ENCODE data around the gene PTGR2. TPM values are rescaled to one million over a fixed set of nuclear protein-coding genes. Genes with fewer than 3 reads are reported as not detected.
"Not testable (repeated sequence)": the region's sequence is repeated elsewhere in the genome, so short reads cannot be mapped to it uniquely, and the experiment has no call there.

PTGR2 gene
- total RNA-seq, 2 experiments from 2014 or later = 1.6 to 3.5 TPM

DNA sequence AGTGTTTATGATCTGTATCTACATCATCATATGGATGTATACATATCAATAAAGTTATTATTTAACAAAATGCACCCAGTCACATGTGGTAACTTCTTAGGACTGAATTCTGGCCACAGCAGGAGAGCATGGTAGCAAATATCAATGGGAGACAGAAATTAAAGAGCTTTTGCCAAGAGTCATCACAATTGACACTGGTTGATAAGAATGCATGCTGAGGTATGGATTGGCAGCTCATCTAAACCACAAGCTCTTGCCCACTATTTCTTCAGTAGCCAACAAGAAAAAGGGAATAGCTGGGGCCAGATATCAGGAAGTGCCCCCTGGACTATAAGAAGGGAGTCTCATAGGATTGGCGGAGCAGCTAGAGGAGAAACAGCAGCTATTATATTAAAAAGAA lies 9.4 kb upstream of the PTGR2 start:
- Mint-ChIP-seq H3K9me3 (ENCODE audit: low read depth) (no peaks in the 10 kb centered on the region), H3K4me3 (no peak overlapping the region), H3K27ac (no peak overlapping the region), H3K36me3 (no peaks in the 10 kb centered on the region), H3K4me1 (no peaks in the 10 kb centered on the region), H3K27me3 (peaks cover 3% of the 10 kb centered on the region)
- ATAC-seq (no peak), DNase-seq (no peak)
- CTCF ChIA-PET = interaction anchor here (0.8 kb wide), 1 partner anchor 17 kb away, joined by 3 read pairs; no protein-coding TSS in a partner anchor

DNA sequence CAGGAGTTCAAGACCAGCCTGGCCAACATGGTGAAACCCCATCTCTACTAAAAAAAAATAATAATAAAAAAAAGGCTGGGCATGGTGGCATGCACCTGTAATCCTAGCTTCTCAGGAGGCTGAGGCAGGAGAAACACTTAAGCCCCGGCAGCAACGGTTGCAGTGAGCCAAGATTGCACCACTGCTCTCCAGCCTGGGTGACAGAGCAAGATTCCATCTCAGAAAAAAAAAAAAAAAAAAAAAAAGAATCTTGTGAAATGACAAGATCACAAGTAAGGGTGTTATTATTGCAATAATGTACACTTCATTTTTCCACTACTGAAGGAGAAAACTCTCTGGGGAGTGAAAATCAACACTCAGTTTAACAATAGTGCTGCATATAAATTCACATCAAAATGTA lies 8.8 kb upstream of the PTGR2 start:
- DNase-seq = no peak
- H3K4me1 Mint-ChIP-seq = no peaks in the 10 kb centered on the region
- H3K9me3 Mint-ChIP-seq (ENCODE audit: low read depth) = no peaks in the 10 kb centered on the region
- peaks cover 6% of the 10 kb centered on the region for H3K27me3 Mint-ChIP-seq
- H3K36me3 Mint-ChIP-seq = no peaks in the 10 kb centered on the region
- H3K4me3 Mint-ChIP-seq = no peak overlapping the region
- no peak for ATAC-seq
- no peak overlapping the region for H3K27ac Mint-ChIP-seq
- CTCF ChIA-PET = interaction anchor here (0.8 to 1.3 kb wide), 3 partner anchors 15 to 110 kb away, joined by 3 read pairs; no protein-coding TSS in a partner anchor

DNA sequence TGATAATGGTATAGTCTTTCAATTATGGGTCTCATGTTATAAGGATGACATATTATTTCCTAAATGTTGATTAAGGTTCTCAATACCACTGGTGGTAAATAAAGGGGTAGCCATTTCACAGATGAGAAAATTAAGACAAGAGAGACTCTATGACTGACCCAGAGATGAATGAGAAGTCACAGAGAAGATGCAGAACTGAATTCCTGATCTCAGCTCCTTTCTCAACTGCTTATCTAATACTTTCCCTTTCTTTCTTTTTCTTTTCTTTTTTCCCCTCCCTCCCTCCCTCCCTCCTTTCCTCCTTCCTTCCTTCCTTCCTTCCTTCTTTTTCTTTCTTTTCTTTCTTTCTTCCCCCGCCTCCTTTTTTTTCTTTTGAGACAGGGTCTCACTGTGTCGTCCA lies 8.3 kb upstream of the PTGR2 start:
- DNase-seq (no peak), ATAC-seq (no peak)
- Mint-ChIP-seq H3K9me3 (ENCODE audit: low read depth) (no peaks in the 10 kb centered on the region), H3K27ac (no peak overlapping the region), H3K27me3 (peaks cover 6% of the 10 kb centered on the region), H3K4me1 (no peaks in the 10 kb centered on the region), H3K4me3 (no peak overlapping the region), H3K36me3 (no peaks in the 10 kb centered on the region)
- CTCF ChIA-PET = interaction anchor here (0.7 to 1.3 kb wide), 4 partner anchors 13 to 110 kb away, joined by 3 read pairs; no protein-coding TSS in a partner anchor

DNA sequence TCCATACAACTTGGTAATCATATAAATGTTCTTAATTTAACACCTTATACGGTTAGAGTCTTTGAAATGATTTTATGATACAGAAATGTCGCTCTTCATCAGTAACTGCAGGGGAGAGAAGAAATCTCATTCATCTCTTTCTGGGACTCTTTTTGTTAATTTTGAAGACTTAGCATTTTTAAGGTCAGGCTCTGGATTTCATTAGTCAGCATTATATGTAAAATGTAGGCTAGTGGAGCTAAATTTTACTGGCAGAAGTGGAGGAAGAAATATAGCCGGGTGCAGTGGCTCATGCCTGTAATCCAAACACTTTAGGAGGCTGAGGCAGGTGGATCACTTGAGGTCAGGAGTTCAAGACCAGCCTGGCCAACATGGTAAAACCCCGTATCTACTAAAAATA lies 4.7 kb upstream of the PTGR2 start:
- no peaks in the 10 kb centered on the region for H3K9me3 Mint-ChIP-seq (ENCODE audit: low read depth)

DNA sequence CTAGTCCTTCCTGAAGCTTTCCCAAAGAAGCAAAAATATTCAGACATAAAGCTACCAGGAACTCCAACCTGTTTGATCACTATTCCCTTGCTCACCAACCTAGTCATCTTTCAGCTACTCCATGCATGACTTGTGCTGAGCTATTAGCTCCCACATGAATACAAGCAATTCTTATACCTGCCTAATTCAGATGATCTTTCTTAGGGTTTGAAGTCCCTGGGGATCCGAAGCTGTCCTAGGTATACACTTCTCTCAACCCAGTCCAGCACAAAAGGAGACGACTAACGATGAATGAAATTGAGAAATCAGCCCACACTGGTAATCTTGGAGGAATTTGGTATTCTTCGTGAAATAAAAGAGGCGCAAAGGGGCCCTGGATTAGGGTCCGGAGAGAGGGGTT lies 631 bp upstream of the PTGR2 start:
- no peak for ATAC-seq
- Mint-ChIP-seq H3K27ac (peak overlapping the region; percentile 99), H3K4me3 (peak overlapping the region; percentile 95), H3K9me3 (ENCODE audit: low read depth) (no peaks in the 10 kb centered on the region), H3K4me1 (peaks cover 22% of the 10 kb centered on the region), H3K27me3 (peaks cover 6% of the 10 kb centered on the region), H3K36me3 (peaks cover 2% of the 10 kb centered on the region)
- CTCF ChIA-PET = interaction anchor here (1.2 to 2.4 kb wide), 4 partner anchors 27 to 124 kb away, joined by 3 to 11 read pairs (median 4); a partner anchor contains a TSS
- no peak for DNase-seq

More for the DNA sequence above, 4.7 kb upstream of the PTGR2 start:
- ATAC-seq = no peak
- Mint-ChIP-seq H3K36me3 (peaks cover 2% of the 10 kb centered on the region), H3K27me3 (peaks cover 6% of the 10 kb centered on the region), H3K27ac (no peak overlapping the region), H3K4me1 (peaks cover 10% of the 10 kb centered on the region), H3K4me3 (no peak overlapping the region)
- DNase-seq = no peak
- CTCF ChIA-PET = no interaction called here

DNA sequence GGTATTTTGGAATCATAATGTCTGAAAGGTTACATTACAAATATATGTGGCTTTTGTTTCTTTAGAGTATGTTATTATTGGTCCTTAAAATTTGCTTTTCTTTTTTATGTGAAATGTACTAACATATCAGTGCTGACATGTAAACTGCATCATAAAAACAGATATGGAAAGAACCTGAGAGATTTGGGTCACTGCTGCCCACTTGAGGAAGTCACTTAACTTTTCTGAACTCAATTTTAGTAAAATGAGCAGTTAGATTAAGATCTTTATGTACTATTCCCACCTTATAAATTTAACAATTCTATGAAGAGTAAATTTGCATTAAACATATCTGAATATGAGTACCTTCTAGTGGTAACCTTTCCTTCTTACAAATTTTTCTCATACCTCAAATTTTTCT lies 7.5 kb downstream of the PTGR2 start:
- Mint-ChIP-seq H3K36me3 (no peaks in the 10 kb centered on the region), H3K4me1 (no peaks in the 10 kb centered on the region), H3K4me3 (no peak overlapping the region), H3K27ac (no peak overlapping the region), H3K9me3 (ENCODE audit: low read depth) (no peaks in the 10 kb centered on the region), H3K27me3 (no peaks in the 10 kb centered on the region)
- CTCF ChIA-PET = no interaction called here
- no peak for ATAC-seq
- no peak for DNase-seq

DNA sequence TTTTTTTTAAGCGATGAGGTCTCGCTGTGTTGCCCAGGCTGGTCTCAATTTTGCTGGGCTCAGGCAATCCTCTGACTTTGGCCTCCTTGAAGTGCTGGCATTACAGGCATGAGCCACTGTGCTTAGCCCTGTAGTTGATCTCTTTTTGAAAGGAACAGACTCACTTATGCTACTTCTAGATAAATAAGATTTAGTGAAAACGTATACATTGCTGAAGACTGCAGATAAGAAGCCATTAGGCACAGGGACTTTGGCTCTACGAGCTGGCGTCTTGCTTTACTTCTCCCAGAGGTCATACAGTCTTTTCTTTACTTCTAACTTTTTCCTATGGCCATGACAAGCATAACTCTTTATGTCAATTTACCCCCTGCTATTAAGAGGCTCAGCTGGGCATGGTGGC lies 9.4 kb downstream of the PTGR2 start:
- CTCF ChIA-PET = no interaction called here
- H3K27me3 Mint-ChIP-seq = no peaks in the 10 kb centered on the region
- no peak overlapping the region for H3K27ac Mint-ChIP-seq

DNA sequence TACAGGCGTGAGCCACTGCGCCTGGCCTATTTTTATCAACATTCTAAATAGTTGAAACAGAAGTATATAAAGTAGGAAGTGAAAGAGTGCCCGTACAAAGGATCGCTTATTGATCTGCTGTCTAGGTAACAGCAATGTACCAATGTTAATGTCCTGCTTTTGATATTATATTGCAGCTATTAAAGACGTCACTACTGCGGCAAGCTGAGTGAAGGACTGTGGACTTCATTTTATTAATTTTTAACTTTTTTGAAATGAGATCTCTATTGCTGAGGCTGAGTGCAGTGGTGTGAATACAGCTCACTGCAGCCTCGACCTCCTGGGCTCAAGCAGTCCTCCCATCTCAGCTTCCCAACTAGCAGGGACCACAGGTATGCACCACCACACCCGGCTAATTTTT lies 10.8 kb downstream of the PTGR2 start:
- H3K9me3 Mint-ChIP-seq (ENCODE audit: low read depth) = no peaks in the 10 kb centered on the region
- CTCF ChIA-PET = interaction anchor here (0.8 to 0.9 kb wide), 2 partner anchors 12 to 15 kb away, joined by 3 read pairs; no protein-coding TSS in a partner anchor
- H3K4me1 Mint-ChIP-seq = no peaks in the 10 kb centered on the region
- no peak overlapping the region for H3K27ac Mint-ChIP-seq
- H3K27me3 Mint-ChIP-seq = no peaks in the 10 kb centered on the region
- ATAC-seq = no peak
- no peaks in the 10 kb centered on the region for H3K36me3 Mint-ChIP-seq
- no peak for DNase-seq
- no peak overlapping the region for H3K4me3 Mint-ChIP-seq

More for the DNA sequence above, 9.4 kb downstream of the PTGR2 start:
- Mint-ChIP-seq H3K4me3 (no peak overlapping the region), H3K4me1 (no peaks in the 10 kb centered on the region), H3K36me3 (no peaks in the 10 kb centered on the region), H3K9me3 (ENCODE audit: low read depth) (no peaks in the 10 kb centered on the region)
- no peak for ATAC-seq
- DNase-seq = no peak

DNA sequence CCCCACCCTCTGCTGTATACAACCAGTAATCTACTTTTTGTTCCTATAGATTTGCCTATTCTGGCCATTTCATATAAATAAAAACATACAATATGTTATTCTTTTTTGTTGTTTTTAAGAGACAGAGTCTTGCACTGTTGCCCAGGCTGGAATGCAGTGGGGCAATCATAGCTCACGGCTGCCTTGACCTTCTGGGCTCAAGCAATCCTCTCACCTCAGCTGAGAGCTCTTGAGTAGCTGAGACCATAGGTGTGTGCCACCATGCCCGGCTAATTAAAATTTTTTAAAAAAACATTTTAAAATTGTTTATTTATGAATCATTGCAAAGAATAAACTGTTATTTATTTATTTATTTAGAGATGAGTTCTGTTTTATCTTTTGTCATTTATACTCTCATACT lies 11.6 kb downstream of the PTGR2 start:
- ATAC-seq (no peak), DNase-seq (no peak)
- H3K9me3 Mint-ChIP-seq (ENCODE audit: low read depth) = no peaks in the 10 kb centered on the region
- no peak overlapping the region for H3K4me3 Mint-ChIP-seq
- H3K27me3 Mint-ChIP-seq = no peaks in the 10 kb centered on the region
- no peaks in the 10 kb centered on the region for H3K4me1 Mint-ChIP-seq
- H3K27ac Mint-ChIP-seq = no peak overlapping the region
- H3K36me3 Mint-ChIP-seq = no peaks in the 10 kb centered on the region
- CTCF ChIA-PET = interaction anchor here (0.6 to 1.1 kb wide), 3 partner anchors 10 to 134 kb away, joined by 3 read pairs; no protein-coding TSS in a partner anchor

DNA sequence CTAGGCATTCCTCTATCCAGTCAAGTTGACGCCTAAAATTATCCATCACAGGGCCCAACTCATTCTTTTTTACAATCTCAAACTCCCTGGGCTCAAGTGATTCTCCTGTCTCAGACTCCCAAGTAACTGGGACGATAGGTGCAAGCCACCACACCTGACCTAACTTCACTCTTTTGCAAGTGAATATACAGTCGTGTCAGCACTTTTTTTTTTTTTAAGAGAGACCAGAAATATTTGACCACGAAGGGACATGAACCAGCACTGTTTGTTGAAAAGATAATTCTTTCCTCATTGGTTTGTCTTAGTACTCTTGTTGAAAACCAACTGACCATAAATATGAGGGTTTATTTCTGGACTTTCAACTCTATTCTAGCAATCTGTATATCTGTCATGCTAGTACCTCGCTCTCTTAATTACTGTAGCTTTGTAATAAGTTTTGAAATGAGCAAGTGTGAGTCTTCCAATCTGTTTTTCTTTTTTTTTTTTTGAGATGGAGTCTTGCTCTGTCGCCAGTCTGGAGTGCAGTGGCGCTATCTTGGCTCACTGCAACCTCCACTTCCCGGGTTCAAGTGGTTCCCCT lies 14.0 kb downstream of the PTGR2 start:
- CTCF ChIA-PET = interaction anchor here (0.9 kb wide), 1 partner anchor 351 kb away, joined by 3 read pairs; no protein-coding TSS in a partner anchor
- H3K9me3 Mint-ChIP-seq (ENCODE audit: low read depth) = no peaks in the 10 kb centered on the region
- no peak for ATAC-seq
- H3K27ac Mint-ChIP-seq = no peak overlapping the region
- H3K4me1 Mint-ChIP-seq = no peaks in the 10 kb centered on the region
- H3K27me3 Mint-ChIP-seq = no peaks in the 10 kb centered on the region
- no peaks in the 10 kb centered on the region for H3K36me3 Mint-ChIP-seq
- no peak overlapping the region for H3K4me3 Mint-ChIP-seq
- no peak for DNase-seq

DNA sequence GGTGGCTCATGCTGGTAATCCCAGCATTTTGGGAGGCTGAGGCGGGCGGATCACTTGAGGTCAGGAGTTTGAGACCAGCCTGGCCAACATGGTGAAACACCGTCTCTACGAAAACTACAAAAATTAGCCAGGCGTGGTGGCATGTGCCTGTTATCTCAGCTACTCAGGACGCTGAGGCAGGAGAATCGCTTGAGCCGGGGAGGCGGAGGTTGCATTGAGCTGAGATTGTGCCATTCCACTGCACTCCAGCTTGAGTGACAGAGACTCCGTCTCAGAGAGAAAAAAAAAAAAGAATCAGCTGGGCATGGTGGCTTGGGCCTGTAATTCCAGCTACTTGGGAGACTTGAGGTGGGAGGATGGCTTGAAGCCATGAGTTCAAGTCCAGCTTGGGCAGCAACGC lies 18.1 kb downstream of the PTGR2 start:
- ATAC-seq; H3K27ac Mint-ChIP-seq; DNase-seq; H3K36me3 Mint-ChIP-seq; H3K4me1 Mint-ChIP-seq; H3K4me3 Mint-ChIP-seq; H3K9me3 Mint-ChIP-seq (ENCODE audit: low read depth); H3K27me3 Mint-ChIP-seq: not testable (repeated sequence)
- CTCF ChIA-PET = interaction anchor here (1.1 to 2.0 kb wide), 4 partner anchors 31 to 361 kb away, joined by 3 to 6 read pairs (median 5); no protein-coding TSS in a partner anchor

DNA sequence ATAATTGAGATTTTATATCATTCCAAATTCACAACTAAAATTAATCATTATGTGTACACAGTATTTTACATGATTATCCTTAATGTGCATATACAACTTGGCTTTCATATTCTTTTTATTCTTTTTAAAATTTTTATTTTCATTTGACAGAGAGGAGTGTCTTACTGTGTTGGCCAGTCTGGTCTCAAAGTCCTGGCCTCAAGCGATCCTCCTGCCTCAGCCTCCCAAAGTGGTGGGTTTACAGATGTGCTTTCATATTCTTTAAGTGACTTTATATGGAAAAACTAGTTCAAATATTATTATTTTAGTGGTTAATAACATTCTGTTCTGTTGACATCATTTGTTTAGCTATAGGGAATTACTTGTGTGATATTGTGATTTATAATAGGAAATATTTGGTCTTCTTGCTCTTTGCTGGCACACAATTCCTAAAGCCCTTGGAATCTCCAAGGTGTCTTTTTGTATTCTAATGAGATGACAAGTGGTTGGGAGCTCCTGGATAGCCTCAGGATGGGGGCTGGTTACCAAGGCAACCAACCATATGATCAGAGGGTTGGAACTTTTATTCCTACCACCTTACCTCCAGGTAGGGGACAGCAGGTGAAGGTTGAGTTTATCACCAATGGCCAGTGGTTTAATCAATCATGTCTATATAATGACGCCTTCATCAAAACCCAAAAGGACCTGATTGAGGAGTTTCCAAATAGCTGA lies 19.0 kb downstream of the PTGR2 start:
- no peak for DNase-seq
- no peak for ATAC-seq
- H3K36me3 Mint-ChIP-seq = no peaks in the 10 kb centered on the region
- H3K4me1 Mint-ChIP-seq = no peaks in the 10 kb centered on the region
- no peak overlapping the region for H3K27ac Mint-ChIP-seq
- no peaks in the 10 kb centered on the region for H3K9me3 Mint-ChIP-seq (ENCODE audit: low read depth)
- H3K4me3 Mint-ChIP-seq = no peak overlapping the region
- CTCF ChIA-PET = interaction anchor here (0.5 to 2.0 kb wide), 3 partner anchors 142 to 362 kb away, joined by 3 to 6 read pairs (median 3); no protein-coding TSS in a partner anchor
- H3K27me3 Mint-ChIP-seq = no peaks in the 10 kb centered on the region

DNA sequence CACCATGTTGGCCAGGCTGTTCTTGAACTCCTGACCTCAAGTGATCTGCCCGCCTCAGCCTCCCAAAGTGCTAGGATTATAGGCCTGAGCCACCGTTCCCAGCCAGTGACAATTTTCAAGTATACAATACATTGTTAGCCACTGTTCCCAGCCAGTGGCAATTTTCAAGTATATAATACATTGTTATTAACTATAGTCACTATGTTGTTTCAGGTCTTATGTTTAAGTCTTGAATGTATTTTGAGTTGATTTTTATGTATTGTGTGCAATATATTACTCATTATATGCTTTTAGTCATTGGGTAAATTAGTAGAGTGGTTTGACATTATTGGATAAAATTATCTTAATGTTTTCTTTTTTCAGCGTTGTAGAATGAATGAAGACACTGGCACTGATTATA lies 22.0 kb downstream of the PTGR2 start:
- CTCF ChIA-PET = no interaction called here
- no peaks in the 10 kb centered on the region for H3K9me3 Mint-ChIP-seq (ENCODE audit: low read depth)
- DNase-seq (no peak), ATAC-seq (no peak)
- no peaks in the 10 kb centered on the region for H3K27me3 Mint-ChIP-seq
- no peak overlapping the region for H3K4me3 Mint-ChIP-seq
- no peaks in the 10 kb centered on the region for H3K36me3 Mint-ChIP-seq
- H3K27ac Mint-ChIP-seq = no peak overlapping the region
- no peaks in the 10 kb centered on the region for H3K4me1 Mint-ChIP-seq

DNA sequence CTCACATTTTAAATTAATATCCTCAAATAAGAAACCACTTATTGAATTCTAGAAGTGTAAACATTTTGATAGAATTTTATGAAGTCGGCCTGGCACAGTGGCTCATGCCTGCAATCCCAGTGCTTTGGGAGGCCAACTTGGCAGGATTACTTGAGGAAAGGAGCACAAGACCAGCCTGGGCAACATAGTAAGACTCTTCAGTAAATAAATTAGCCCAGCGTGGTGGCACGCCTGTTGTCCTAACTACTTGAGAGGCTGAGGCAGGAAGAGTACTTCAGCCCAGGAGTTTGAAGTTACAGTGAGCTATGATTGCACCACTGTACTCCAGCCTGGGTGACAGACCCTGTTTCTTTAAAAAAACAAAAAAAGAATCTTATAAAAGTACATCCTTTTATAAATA lies 26.2 kb downstream of the PTGR2 start:
- peaks cover 6% of the 10 kb centered on the region for H3K4me1 Mint-ChIP-seq
- no peak overlapping the region for H3K4me3 Mint-ChIP-seq
- H3K27ac Mint-ChIP-seq = no peak overlapping the region
- CTCF ChIA-PET = interaction anchor here (1.0 kb wide), 1 partner anchor 9 kb away, joined by 3 read pairs; no protein-coding TSS in a partner anchor
- ATAC-seq (no peak), DNase-seq (no peak)
- H3K27me3 Mint-ChIP-seq = no peaks in the 10 kb centered on the region
- no peaks in the 10 kb centered on the region for H3K9me3 Mint-ChIP-seq (ENCODE audit: low read depth)
- no peaks in the 10 kb centered on the region for H3K36me3 Mint-ChIP-seq
